HepG2 (cell line): ENCODE data around the gene KRTAP12-4.

ENCODE experiments used
- ATF1 ChIP-seq: IDR thresholded peaks from 2 replicates; pipeline ENCODE4 v1.6.1; 2016; ENCODE audit warnings: mild to moderate bottlenecking, control low read depth
- CTCF ChIP-seq: sonication (generic); formaldehyde crosslinking; IDR thresholded peaks from 2 replicates; pipeline ENCODE4 v1.5.0; 2020; ENCODE audit warnings: mild to moderate bottlenecking, missing genetic modification reagents, moderate library complexity
- LCORL ChIP-seq, 2 experiments: fragments of 450-650 bp in 1 of 2; sonication (generic) in 1 of 2; formaldehyde crosslinking in 1 of 2; IDR thresholded peaks; 2 replicates each; pipeline versions ENCODE4 v1.5.0 to v1.6.1; 2017 to 2020; ENCODE audit warnings: antibody characterized with exemption in 1 of 2, missing genetic modification reagents in 1 of 2
- MAFK ChIP-seq, 2 experiments: IDR thresholded peaks in 1 of 2; conservative IDR thresholded peaks in 1 of 2; 2 replicates each; pipeline ENCODE4 v1.6.1; 2011; ENCODE audit warnings: improper control_type of control experiment in 2 of 2, low read length in 2 of 2
- PRPF4 ChIP-seq: fragments of 200-400 bp; formaldehyde crosslinking; IDR thresholded peaks from 2 replicates; pipeline ENCODE4 v1.6.1; 2016; ENCODE audit warnings: low read length, low read depth; ENCODE audit not compliant: poor library complexity, severe bottlenecking
- ZNF317 ChIP-seq: sonication (generic); formaldehyde crosslinking; IDR thresholded peaks from 2 replicates; pipeline ENCODE4 v1.5.0; 2020; ENCODE audit warnings: mild to moderate bottlenecking, missing genetic modification reagents
- TF ChIP-seq, protein P1 (sequence below): sonication (generic); formaldehyde crosslinking; IDR thresholded peaks from 2 replicates; pipeline ENCODE4 v1.4.0; 2020; ENCODE audit warnings: mild to moderate bottlenecking, missing genetic modification reagents

GRCh38 chr21:44632067-44632466 lies 22.4 kb downstream of the KRTAP12-4 start:
- TF ChIP-seq, protein P1, sequence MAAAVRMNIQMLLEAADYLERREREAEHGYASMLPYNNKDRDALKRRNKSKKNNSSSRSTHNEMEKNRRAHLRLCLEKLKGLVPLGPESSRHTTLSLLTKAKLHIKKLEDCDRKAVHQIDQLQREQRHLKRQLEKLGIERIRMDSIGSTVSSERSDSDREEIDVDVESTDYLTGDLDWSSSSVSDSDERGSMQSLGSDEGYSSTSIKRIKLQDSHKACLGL (CRISPR knock-in tag), result no peak
- TF ChIP-seq ZNF317 (CRISPR knock-in tag) (peak; percentile 98), CTCF (no peak), PRPF4 (no peak), ATF1 (CRISPR knock-in tag) (no peak), MAFK (conservative IDR thresholded peaks at IDR 0.05 in 1 of 2, IDR thresholded peaks at IDR 0.05 in 1 of 2; ENCODE audit: low read length in 2 of 2) (no peak), LCORL (IDR thresholded peaks at IDR 0.05) (no peak), LCORL (CRISPR knock-in tag; IDR thresholded peaks at IDR 0.05) (no peak)
